Lower lobe of right lung (tissue), 2 donors: ENCODE data around the gene FAM83B. TPM values are rescaled to one million over a fixed set of nuclear protein-coding genes. Genes with fewer than 3 reads are reported as not detected.
"Not testable (repeated sequence)": the region's sequence is repeated elsewhere in the genome, so short reads cannot be mapped to it uniquely, and the experiment has no call there.

Experiments
- ATAC-seq, 2 donors: fragments of 200-7000 bp; cut with Tn5 transposase; one replicate each; pipeline ENCODE4 v1.9.1; 2020 to 2022; ENCODE audit warnings: mild to moderate bottlenecking in 2 of 2, moderate library complexity in 2 of 2
- DNase-seq: peaks from one replicate; pipeline ENCODE4 v3.0.0-alpha.2; 2020
- H3K27ac ChIP-seq: fragments of 200-600 bp; one replicate; pipeline ENCODE4 v1.8.0; 2022
- H3K27me3 ChIP-seq: fragments of 200-600 bp; one replicate; pipeline ENCODE4 v1.8.0; 2022; ENCODE audit warnings: low read depth
- H3K36me3 ChIP-seq: fragments of 200-600 bp; one replicate; pipeline ENCODE4 v1.8.0; 2022; ENCODE audit warnings: mild to moderate bottlenecking
- H3K4me1 ChIP-seq: fragments of 200-600 bp; one replicate; pipeline ENCODE4 v1.8.0; 2022
- H3K4me3 ChIP-seq: fragments of 200-600 bp; one replicate; pipeline ENCODE4 v1.8.0; 2022; ENCODE audit warnings: mild to moderate bottlenecking
- H3K9me3 ChIP-seq: fragments of 200-600 bp; one replicate; pipeline ENCODE4 v1.8.0; 2022
- CTCF ChIP-seq: fragments of 200-600 bp; IDR thresholded peaks from one replicate; pipeline ENCODE4 v1.8.0; 2022; ENCODE audit warnings: antibody characterized with exemption, mild to moderate bottlenecking
- intact Hi-C: fragments of 100-400 bp; cut with DNase I; formaldehyde crosslinking; loops from one replicate; pipeline ENCODE4 v1.11.0; 2022
- total RNA-seq: library from RNA; stranded (reverse); fragmentation: NEBNext Ultra II Directional; extraction: Animal tissue kit (Norgen Biotek cat#: 25700); gene quantifications from one replicate; pipeline ENCODE4 v1.2.1, GENCODE V29; 2021
- donor health status: DM: no; HTN: yes; CAD: no; lungs with severe emphysema.

The FAM83B gene
- total RNA-seq, 1 donor from 2014 or later = 0.12 TPM

- Histone ChIP-seq H3K9me3 (no peaks in the 10 kb centered on the region), H3K27me3 (no peaks in the 10 kb centered on the region), H3K4me1 (no peaks in the 10 kb centered on the region), H3K27ac (no peak overlapping the region), H3K4me3 (no peak overlapping the region), H3K36me3 (no peaks in the 10 kb centered on the region)
- DNase-seq = no peak
- TF ChIP-seq CTCF = no peak
- ATAC-seq = no peak
- intact Hi-C loops = no loop called here
Measured at GRCh38 chr6:54878718-54879117, 32.1 kb downstream of the FAM83B start.

GRCh38 chr6:54879188-54879985 is 32.8 kb downstream of the FAM83B start:
- Histone ChIP-seq H3K4me1 (no peaks in the 10 kb centered on the region), H3K27ac (no peak overlapping the region), H3K27me3 (no peaks in the 10 kb centered on the region), H3K36me3 (no peaks in the 10 kb centered on the region), H3K9me3 (no peaks in the 10 kb centered on the region), H3K4me3 (no peak overlapping the region)
- no peak for TF ChIP-seq CTCF
- ATAC-seq (no peak), DNase-seq (no peak)
- intact Hi-C loops = no loop called here

DNA sequence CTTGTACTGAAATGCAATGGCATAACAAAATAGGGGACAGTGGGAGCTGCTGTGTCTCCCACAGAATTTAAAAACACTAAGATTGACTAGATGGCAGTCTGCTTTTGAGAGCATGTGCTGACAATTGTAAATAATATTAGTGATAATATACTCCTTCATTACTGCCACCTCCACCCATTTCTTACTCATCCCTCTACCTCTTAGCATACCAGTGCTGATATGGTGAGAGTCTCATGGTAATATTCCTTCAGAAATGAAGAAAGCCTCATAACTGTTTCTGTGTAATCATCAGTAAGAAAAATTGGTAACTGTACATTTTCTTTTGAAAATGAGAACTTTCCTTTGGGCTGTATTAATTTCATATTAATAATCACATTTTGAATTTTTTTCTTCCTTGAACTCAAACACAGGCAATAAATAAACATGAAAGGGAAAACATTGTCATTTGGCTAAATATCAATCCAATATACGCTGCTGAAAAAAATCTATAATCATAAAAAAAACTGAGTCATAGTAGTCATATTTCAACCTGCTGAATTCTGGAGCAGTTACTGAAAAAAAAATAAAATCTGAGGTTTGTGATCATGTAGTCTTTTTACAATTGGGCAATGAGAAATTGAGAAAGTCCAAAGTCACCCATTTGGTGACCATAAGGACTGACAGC is 34.6 kb downstream of the FAM83B start:
- Histone ChIP-seq H3K9me3 (no peaks in the 10 kb centered on the region), H3K27ac (no peak overlapping the region), H3K27me3 (no peaks in the 10 kb centered on the region), H3K36me3 (no peaks in the 10 kb centered on the region), H3K4me3 (no peak overlapping the region), H3K4me1 (no peaks in the 10 kb centered on the region)
- DNase-seq (no peak), ATAC-seq (no peak)
- TF ChIP-seq CTCF = no peak
- intact Hi-C loops = no loop called here

GRCh38 chr6:54881891-54882290 is 35.3 kb downstream of the FAM83B start:
- ATAC-seq, H3K4me3 ChIP-seq, H3K27ac ChIP-seq, intact Hi-C loops, DNase-seq, H3K27me3 ChIP-seq, H3K4me1 ChIP-seq, H3K9me3 ChIP-seq, H3K36me3 ChIP-seq: not testable (repeated sequence)

GRCh38 chr6:54886932-54887584 is 40.5 kb downstream of the FAM83B start:
- Histone ChIP-seq H3K27ac (no peak overlapping the region), H3K36me3 (no peaks in the 10 kb centered on the region), H3K27me3 (no peaks in the 10 kb centered on the region), H3K4me3 (no peak overlapping the region), H3K9me3 (no peaks in the 10 kb centered on the region), H3K4me1 (no peaks in the 10 kb centered on the region)
- ATAC-seq (no peak), DNase-seq (no peak)
- TF ChIP-seq CTCF = no peak
- intact Hi-C loops = no loop called here

GRCh38 chr6:54891536-54891935 is 45.0 kb downstream of the FAM83B start:
- Histone ChIP-seq H3K27ac (no peak overlapping the region), H3K36me3 (no peaks in the 10 kb centered on the region), H3K27me3 (no peaks in the 10 kb centered on the region), H3K4me1 (no peaks in the 10 kb centered on the region), H3K4me3 (no peak overlapping the region), H3K9me3 (no peaks in the 10 kb centered on the region)
- TF ChIP-seq CTCF = no peak
- ATAC-seq = no peak
- DNase-seq = no peak
- intact Hi-C loops = no loop called here
